ENCODE results near the gene NAGPA. TPM values are rescaled to one million over a fixed set of nuclear protein-coding genes. Genes with fewer than 3 reads are reported as not detected.
A peak's percentile ranks its signal among the peaks of the same experiment; 100 is the strongest.

NAGPA gene
- total RNA-seq, 1 experiment from 2014 or later = 15.9 TPM

DNA sequence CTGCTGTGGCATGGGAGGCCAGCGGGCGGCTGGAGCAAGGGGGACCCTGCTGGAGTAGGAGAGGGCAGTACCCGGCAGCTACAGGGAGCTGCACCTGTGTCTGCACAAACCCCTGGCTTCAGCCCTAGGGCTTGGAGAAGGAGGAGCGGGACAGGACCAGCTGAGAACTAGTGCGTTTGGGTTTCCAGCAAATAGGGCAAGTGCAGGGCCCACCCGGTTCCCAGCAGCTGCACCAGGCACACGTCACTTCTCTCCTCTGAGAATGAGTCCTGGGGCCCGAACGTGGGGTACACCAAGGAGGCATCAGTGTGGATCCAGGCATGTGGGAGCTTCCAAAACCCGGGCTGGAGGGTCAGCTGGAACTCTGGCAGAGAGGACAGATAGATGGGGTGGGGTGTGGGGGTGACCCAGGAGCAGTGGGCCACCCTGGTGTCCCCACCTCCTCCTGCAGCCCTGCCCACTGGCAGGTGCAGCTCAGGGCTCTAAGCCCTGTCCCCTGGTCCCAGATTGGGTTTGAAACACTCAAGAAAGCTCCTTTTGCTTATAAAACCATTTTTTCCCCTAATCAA is 26.4 kb upstream of the NAGPA start:
- peaks cover 4% of the 10 kb centered on the region for H3K27me3 Mint-ChIP-seq (ENCODE audit: insufficient read depth, unreplicated experiment)
- intact Hi-C loops (cut with micrococcal nuclease; ENCODE audit: unreplicated experiment) = no loop called here
- H3K27ac Mint-ChIP-seq (ENCODE audit: unreplicated experiment) = no peak overlapping the region
- no peaks in the 10 kb centered on the region for H3K36me3 ChIP-seq (ENCODE audit: control insufficient read depth, insufficient read depth, low read length)
- H3K9me3 ChIP-seq = no peaks in the 10 kb centered on the region
- TF ChIP-seq, protein P1, sequence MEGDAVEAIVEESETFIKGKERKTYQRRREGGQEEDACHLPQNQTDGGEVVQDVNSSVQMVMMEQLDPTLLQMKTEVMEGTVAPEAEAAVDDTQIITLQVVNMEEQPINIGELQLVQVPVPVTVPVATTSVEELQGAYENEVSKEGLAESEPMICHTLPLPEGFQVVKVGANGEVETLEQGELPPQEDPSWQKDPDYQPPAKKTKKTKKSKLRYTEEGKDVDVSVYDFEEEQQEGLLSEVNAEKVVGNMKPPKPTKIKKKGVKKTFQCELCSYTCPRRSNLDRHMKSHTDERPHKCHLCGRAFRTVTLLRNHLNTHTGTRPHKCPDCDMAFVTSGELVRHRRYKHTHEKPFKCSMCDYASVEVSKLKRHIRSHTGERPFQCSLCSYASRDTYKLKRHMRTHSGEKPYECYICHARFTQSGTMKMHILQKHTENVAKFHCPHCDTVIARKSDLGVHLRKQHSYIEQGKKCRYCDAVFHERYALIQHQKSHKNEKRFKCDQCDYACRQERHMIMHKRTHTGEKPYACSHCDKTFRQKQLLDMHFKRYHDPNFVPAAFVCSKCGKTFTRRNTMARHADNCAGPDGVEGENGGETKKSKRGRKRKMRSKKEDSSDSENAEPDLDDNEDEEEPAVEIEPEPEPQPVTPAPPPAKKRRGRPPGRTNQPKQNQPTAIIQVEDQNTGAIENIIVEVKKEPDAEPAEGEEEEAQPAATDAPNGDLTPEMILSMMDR (IDR thresholded peaks at IDR 0.05; ENCODE audit: insufficient read depth in 1 of 2, low read depth in 1 of 2, low read length in 1 of 2, severe bottlenecking in 1 of 2, unreplicated experiment in 1 of 2) = no peak
- ChIA-PET CTCF (no interaction called here), POLR2A (no interaction called here)
- no peak overlapping the region for H3K4me3 Mint-ChIP-seq (ENCODE audit: unreplicated experiment)
- H3K9me3 Mint-ChIP-seq (ENCODE audit: unreplicated experiment) = no peaks in the 10 kb centered on the region
- no peaks in the 10 kb centered on the region for H3K27me3 ChIP-seq (replicated peaks; ENCODE audit: control insufficient read depth, insufficient read depth, low read length)
- no peaks in the 10 kb centered on the region for H3K36me3 Mint-ChIP-seq (ENCODE audit: insufficient read depth, unreplicated experiment)
- H3K4me1 Mint-ChIP-seq (ENCODE audit: low read depth, unreplicated experiment) = no peaks in the 10 kb centered on the region
- no peak overlapping the region for H3K4me3 ChIP-seq (ENCODE audit: low read depth, low read length)
- H3K4me1 ChIP-seq = no peaks in the 10 kb centered on the region
- DNase-seq = no peak
- no TSS peak for BruUV-seq (replicated peaks)

DNA sequence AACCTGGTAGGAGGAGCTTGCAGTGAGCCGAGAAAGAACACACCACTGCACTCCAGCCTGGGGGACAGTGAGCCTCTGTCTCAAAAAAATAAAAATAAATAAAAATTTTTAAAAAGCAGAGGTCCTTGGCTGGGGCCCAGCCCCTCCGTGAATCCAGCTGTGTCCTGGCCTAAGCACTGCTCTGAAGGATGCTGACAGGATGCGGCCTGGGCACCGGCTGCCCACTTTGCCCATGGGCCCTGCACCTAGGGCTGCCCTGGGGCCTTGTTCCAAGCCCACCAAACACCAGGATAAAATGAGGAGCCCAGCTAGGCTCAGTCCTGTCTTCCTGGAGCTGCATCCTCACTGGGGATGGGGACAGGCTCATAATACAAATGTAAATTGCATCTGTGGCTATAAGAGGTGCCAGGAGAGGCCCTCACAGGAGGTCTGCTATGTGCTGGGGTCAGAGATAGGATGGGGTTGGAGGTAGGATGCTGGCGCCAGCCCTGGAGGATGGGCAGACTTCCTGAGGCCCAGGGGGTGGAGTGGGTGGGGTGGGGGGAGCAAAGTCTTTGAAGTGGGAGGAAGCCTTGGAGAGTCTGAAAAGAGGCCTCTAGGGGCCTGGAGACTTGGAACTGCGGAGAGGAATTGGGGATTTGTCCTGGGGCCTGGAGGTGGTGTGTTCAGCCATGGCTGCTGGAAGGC is 25.8 kb upstream of the NAGPA start:
- TF ChIP-seq, protein P1 (IDR thresholded peaks at IDR 0.05; ENCODE audit: insufficient read depth in 1 of 2, low read depth in 1 of 2, low read length in 1 of 2, severe bottlenecking in 1 of 2, unreplicated experiment in 1 of 2) = no peak
- Mint-ChIP-seq H3K36me3 (ENCODE audit: insufficient read depth, unreplicated experiment) (no peaks in the 10 kb centered on the region), H3K4me1 (ENCODE audit: low read depth, unreplicated experiment) (no peaks in the 10 kb centered on the region), H3K27me3 (ENCODE audit: insufficient read depth, unreplicated experiment) (peaks cover 4% of the 10 kb centered on the region), H3K27ac (ENCODE audit: unreplicated experiment) (no peak overlapping the region), H3K9me3 (ENCODE audit: unreplicated experiment) (no peaks in the 10 kb centered on the region), H3K4me3 (ENCODE audit: unreplicated experiment) (no peak overlapping the region)
- Histone ChIP-seq H3K4me1 (no peaks in the 10 kb centered on the region), H3K36me3 (ENCODE audit: control insufficient read depth, insufficient read depth, low read length) (no peaks in the 10 kb centered on the region), H3K4me3 (ENCODE audit: low read depth, low read length) (no peak overlapping the region), H3K27me3 (replicated peaks; ENCODE audit: control insufficient read depth, insufficient read depth, low read length) (no peaks in the 10 kb centered on the region), H3K9me3 (no peaks in the 10 kb centered on the region)
- no peak for DNase-seq
- CTCF ChIA-PET = no interaction called here
- BruUV-seq (replicated peaks) = no TSS peak
- intact Hi-C loops (cut with micrococcal nuclease; ENCODE audit: unreplicated experiment) = no loop called here
- POLR2A ChIA-PET = no interaction called here

DNA sequence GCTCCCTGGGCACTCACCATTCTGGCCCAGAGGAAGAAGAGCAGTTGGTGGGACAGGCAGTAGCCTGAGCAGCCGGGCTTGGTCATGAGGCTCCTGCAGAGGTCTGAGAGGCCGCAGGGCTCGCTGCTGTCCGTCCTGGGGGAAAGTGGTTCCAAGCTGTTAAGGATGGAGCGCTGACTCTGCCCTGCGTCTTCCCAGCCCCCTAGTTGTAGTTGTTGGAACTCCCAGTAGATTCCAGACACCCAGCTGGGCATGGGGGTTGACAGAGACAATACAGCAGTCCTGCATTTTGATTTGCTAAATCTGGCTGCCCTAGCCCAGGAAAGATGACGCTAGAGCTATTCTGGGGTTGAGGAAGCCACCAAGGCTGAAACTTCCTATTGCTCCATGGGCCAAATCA is 24.7 kb upstream of the NAGPA start:
- Histone ChIP-seq H3K4me1 (no peaks in the 10 kb centered on the region), H3K4me3 (ENCODE audit: low read depth, low read length) (no peak overlapping the region), H3K9me3 (no peaks in the 10 kb centered on the region), H3K36me3 (ENCODE audit: control insufficient read depth, insufficient read depth, low read length) (no peaks in the 10 kb centered on the region), H3K27me3 (replicated peaks; ENCODE audit: control insufficient read depth, insufficient read depth, low read length) (no peaks in the 10 kb centered on the region)
- DNase-seq = peak in 1 of 2 experiments; percentile 41
- ChIA-PET POLR2A (no interaction called here), CTCF (interaction anchor here (0.6 to 0.9 kb wide), 2 partner anchors 18 to 100 kb away, joined by 4 to 7 read pairs; partner anchors contain the start of gene SEC14L5)
- peaks cover 4% of the 10 kb centered on the region for H3K27me3 Mint-ChIP-seq (ENCODE audit: insufficient read depth, unreplicated experiment)
- BruUV-seq (replicated peaks) = no TSS peak
- intact Hi-C loops (cut with micrococcal nuclease; ENCODE audit: unreplicated experiment) = no loop called here
- no peaks in the 10 kb centered on the region for H3K4me1 Mint-ChIP-seq (ENCODE audit: low read depth, unreplicated experiment)
- TF ChIP-seq, protein P1 (IDR thresholded peaks at IDR 0.05; ENCODE audit: insufficient read depth in 1 of 2, low read depth in 1 of 2, low read length in 1 of 2, severe bottlenecking in 1 of 2, unreplicated experiment in 1 of 2) = peak; percentile 10 to 32
- H3K9me3 Mint-ChIP-seq (ENCODE audit: unreplicated experiment) = no peaks in the 10 kb centered on the region
- H3K36me3 Mint-ChIP-seq (ENCODE audit: insufficient read depth, unreplicated experiment) = no peaks in the 10 kb centered on the region
- no peak overlapping the region for H3K4me3 Mint-ChIP-seq (ENCODE audit: unreplicated experiment)
- no peak overlapping the region for H3K27ac Mint-ChIP-seq (ENCODE audit: unreplicated experiment)

Data from Caco-2 (cell line).